Kidney (tissue), 14 donors: ENCODE data around the gene THEM5. TPM values are rescaled to one million over a fixed set of nuclear protein-coding genes. Genes with fewer than 3 reads are reported as not detected.

Experiments used
- DNase-seq, 5 donors: peaks; one replicate each; pipeline ENCODE4 v3.0.0-alpha.2; 2013 to 2020
- FAIRE-seq: peaks from 2 replicates; lab custom pipeline; 2012; peaks lifted over from hg19 to GRCh38; lab: Jason Lieb, UNC
- H3K27ac ChIP-seq, 2 donors: one replicate each; pipeline ENCODE4 v1.7.0; 2013; ENCODE audit warnings: low read depth in 2 of 2, low read length in 2 of 2, inconsistent platforms in 1 of 2
- H3K27me3 ChIP-seq: one replicate; pipeline ENCODE4 v1.7.1; 2013; ENCODE audit warnings: low read length, inconsistent platforms; ENCODE audit not compliant: control insufficient read depth, insufficient read depth
- H3K36me3 ChIP-seq, 3 donors: one replicate each; pipeline versions ENCODE4 v1.7.0 to v1.7.1; 2013; ENCODE audit warnings: low read length in 3 of 3, control low read depth in 1 of 3, inconsistent platforms in 1 of 3; ENCODE audit not compliant: insufficient read depth in 3 of 3, control insufficient read depth in 2 of 3
- H3K4me1 ChIP-seq, 3 donors: one replicate each; pipeline versions ENCODE4 v1.7.0 to v1.7.1; 2013; ENCODE audit warnings: low read length in 3 of 3, inconsistent platforms in 1 of 3, low read depth in 1 of 3; ENCODE audit not compliant: control insufficient read depth in 2 of 3, insufficient read depth in 2 of 3
- H3K4me3 ChIP-seq, 3 donors: one replicate each; pipeline versions ENCODE4 v1.7.0 to v1.8.1; 2013; ENCODE audit warnings: low read length in 3 of 3, control low read depth in 1 of 3, inconsistent platforms in 1 of 3
- H3K9ac ChIP-seq, 3 donors: one replicate each; pipeline versions ENCODE4 v1.7.0 to v1.7.1; 2013; ENCODE audit warnings: low read length in 3 of 3, control low read depth in 1 of 3, inconsistent platforms in 1 of 3
- H3K9me3 ChIP-seq, 3 donors: one replicate each; pipeline versions ENCODE4 v1.7.0 to v1.7.1; 2013; ENCODE audit warnings: low read length in 3 of 3, control low read depth in 1 of 3, inconsistent platforms in 1 of 3; ENCODE audit not compliant: control insufficient read depth in 2 of 3, insufficient read depth in 1 of 3
- CTCF ChIP-seq: IDR thresholded peaks from 3 replicates; pipeline ENCODE4 v1.5.1; 2012; ENCODE audit warnings: mild to moderate bottlenecking, moderate library complexity, borderline replicate concordance; ENCODE audit not compliant: insufficient read depth; ENCODE audit errors: extremely low read depth
- intact Hi-C: fragments of 100-400 bp; cut with DNase I; formaldehyde crosslinking; loops from one replicate; pipeline ENCODE4 v1.11.1; 2022
- polyA plus RNA-seq: library from polyadenylated mRNA; stranded (reverse); fragments of 350-450 nt; fragmentation: Illumina TruSeq; extraction: RNeasy Lipid Tissue Mini Kit (QIAGEN cat#74804); gene quantifications from one replicate; pipeline ENCODE4 v1.2.3, GENCODE V29; 2014; ENCODE audit warnings: low read depth, low replicate concordance; ENCODE audit not compliant: insufficient read depth
- total RNA-seq: library from RNA; stranded (reverse); fragmentation: NEBNext Ultra II Directional; extraction: Animal tissue kit (Norgen Biotek cat#: 25700); gene quantifications from one replicate; pipeline ENCODE4 v1.2.1, GENCODE V29; 2021
- donor health status: control.
- donor health status: control.
- donor health status: control.
- donor health status: control.
- donor health status: control.
- donor health status: DM: yes; HTN: yes; CAD: no.
- donor health status: Normal renal cell carcinoma (clear cell type).

The THEM5 gene
- total and polyA plus RNA-seq, 2 donors from 2014 or later = not detected

- FAIRE-seq (no peak), DNase-seq (no peak)
- TF ChIP-seq CTCF = no peak
- no peaks in the 10 kb centered on the region for H3K27me3 ChIP-seq
- H3K36me3 ChIP-seq = peaks cover 0 to 16% (median 4%) of the 10 kb centered on the region in 3 donors
- no peak overlapping the region for H3K4me3 ChIP-seq
- H3K27ac ChIP-seq = no peak overlapping the region
- no peaks in the 10 kb centered on the region for H3K9me3 ChIP-seq
- no peaks in the 10 kb centered on the region for H3K4me1 ChIP-seq
- H3K9ac ChIP-seq = no peak overlapping the region
- intact Hi-C loops = no loop called here
Measured at GRCh38 chr1:151803915-151804314, 49.6 kb downstream of the THEM5 start.

- DNase-seq (no peak), FAIRE-seq (no peak)
- H3K4me1 ChIP-seq = no peaks in the 10 kb centered on the region
- peaks cover 0 to 16% (median 4%) of the 10 kb centered on the region in 3 donors for H3K36me3 ChIP-seq
- no peak overlapping the region for H3K4me3 ChIP-seq
- intact Hi-C loops = no loop called here
- no peak for TF ChIP-seq CTCF
- no peak overlapping the region for H3K9ac ChIP-seq
- H3K27me3 ChIP-seq = no peaks in the 10 kb centered on the region
- no peak overlapping the region for H3K27ac ChIP-seq
- no peaks in the 10 kb centered on the region for H3K9me3 ChIP-seq
Measured at GRCh38 chr1:151803164-151803563, 50.3 kb downstream of the THEM5 start.

GRCh38 chr1:151802372-151802771, 51.1 kb downstream of the THEM5 start:
- no peak overlapping the region for H3K9ac ChIP-seq
- no peaks in the 10 kb centered on the region for H3K9me3 ChIP-seq
- peaks cover 0 to 8% (median 0%) of the 10 kb centered on the region in 3 donors for H3K36me3 ChIP-seq
- DNase-seq (no peak), FAIRE-seq (no peak)
- intact Hi-C loops = no loop called here
- H3K27me3 ChIP-seq = no peaks in the 10 kb centered on the region
- H3K4me3 ChIP-seq = no peak overlapping the region
- H3K4me1 ChIP-seq = no peaks in the 10 kb centered on the region
- H3K27ac ChIP-seq = no peak overlapping the region
- no peak for TF ChIP-seq CTCF

- intact Hi-C loops = no loop called here
- no peak overlapping the region for H3K27ac ChIP-seq
- no peak overlapping the region for H3K4me3 ChIP-seq
- no peaks in the 10 kb centered on the region for H3K9me3 ChIP-seq
- TF ChIP-seq CTCF = no peak
- H3K4me1 ChIP-seq = no peaks in the 10 kb centered on the region
- no peak overlapping the region for H3K9ac ChIP-seq
- FAIRE-seq (no peak), DNase-seq (no peak)
- peaks cover 0 to 3% (median 0%) of the 10 kb centered on the region in 3 donors for H3K36me3 ChIP-seq
- no peaks in the 10 kb centered on the region for H3K27me3 ChIP-seq
Measured at GRCh38 chr1:151801846-151802245, 51.7 kb downstream of the THEM5 start.
